HepG2 (cell line): Measurements from ENCODE around the gene EIF3L. TPM values are rescaled to one million over a fixed set of nuclear protein-coding genes. Genes with fewer than 3 reads are reported as not detected.

Source experiments
- DNMT3B ChIP-seq: conservative IDR thresholded peaks from 2 replicates; pipeline ENCODE4 v1.6.1; 2016; ENCODE audit warnings: missing biosample characterization, control low read depth
- FLYWCH1 ChIP-seq: sonication (generic); formaldehyde crosslinking; IDR thresholded peaks from 2 replicates; pipeline ENCODE4 v1.8.1; 2023; ENCODE audit warnings: mild to moderate bottlenecking, missing genetic modification reagents
- HDAC1 ChIP-seq: sonication (generic); formaldehyde crosslinking; IDR thresholded peaks from 2 replicates; pipeline ENCODE4 v1.5.1; 2020; ENCODE audit warnings: mild to moderate bottlenecking, missing genetic modification reagents
- IKZF1 ChIP-seq: fragments of 450-650 bp; IDR thresholded peaks from 2 replicates; pipeline ENCODE4 v1.7.1; 2016
- MAFG ChIP-seq: sonication (generic); formaldehyde crosslinking; IDR thresholded peaks from 2 replicates; pipeline ENCODE4 v1.5.1; 2020; ENCODE audit warnings: mild to moderate bottlenecking, missing genetic modification reagents
- MEIS2 ChIP-seq: sonication (generic); formaldehyde crosslinking; IDR thresholded peaks from 2 replicates; pipeline ENCODE4 v1.9.0; 2021; ENCODE audit warnings: mild to moderate bottlenecking, missing genetic modification reagents
- MLLT10 ChIP-seq: sonication (generic); formaldehyde crosslinking; IDR thresholded peaks from 2 replicates; pipeline ENCODE4 v1.4.0; 2020; ENCODE audit warnings: missing genetic modification reagents
- NFE2L2 ChIP-seq: fragments of 150-350 bp; IDR thresholded peaks from 2 replicates; pipeline ENCODE4 v1.6.1; 2014; ENCODE audit warnings: low read length
- U2AF2 ChIP-seq: fragments of 200-400 bp; formaldehyde crosslinking; IDR thresholded peaks from 2 replicates; pipeline ENCODE4 v1.6.1; 2017; ENCODE audit warnings: low read depth, mild to moderate bottlenecking, low read length
- ZBTB20 ChIP-seq: sonication (generic); formaldehyde crosslinking; IDR thresholded peaks from 2 replicates; pipeline ENCODE4 v1.8.1; 2023; ENCODE audit warnings: missing genetic modification reagents, low read depth, mild to moderate bottlenecking, borderline replicate concordance
- ZFP36L2 ChIP-seq: sonication (generic); formaldehyde crosslinking; IDR thresholded peaks from 2 replicates; pipeline ENCODE4 v1.4.0; 2020; ENCODE audit warnings: missing genetic modification reagents
- ZNF124 ChIP-seq: sonication (generic); formaldehyde crosslinking; IDR thresholded peaks from 2 replicates; pipeline ENCODE4 v1.4.0; 2020; ENCODE audit warnings: missing genetic modification reagents
- ZNF652 ChIP-seq: IDR thresholded peaks from 2 replicates; pipeline ENCODE4 v1.6.1; 2016; ENCODE audit warnings: low read depth, borderline replicate concordance
- polyA plus RNA-seq, 8 experiments: library from polyadenylated mRNA; depleted of rRNA in 3 of 8; stranded (reverse) in 7 of 8; unstranded in 1 of 8; fragments of >200 nt; fragmentation: Illumina TruSeq in 4 of 8; extraction: Trizol in 4 of 8; gene quantifications; 2 replicates each; pipeline versions ENCODE4 v1.2.1 to v1.2.3, GENCODE V29; 2011 to 2016; ENCODE audit warnings: low read depth in 4 of 8, missing spikeins in 1 of 8, mixed read lengths in 1 of 8; ENCODE audit not compliant: insufficient read depth in 1 of 8
- total RNA-seq, 5 experiments: library from RNA; depleted of rRNA; stranded (reverse); fragments of >200 nt; fragmentation: Illumina TruSeq; extraction: Trizol; gene quantifications; 2 replicates each; pipeline ENCODE4 v1.2.3, GENCODE V29; 2016; ENCODE audit warnings: low read depth in 1 of 5
- TF ChIP-seq, protein P1 (sequence below): IDR thresholded peaks from 2 replicates; pipeline ENCODE4 v1.6.1; 2016; ENCODE audit warnings: missing biosample characterization, missing genetic modification reagents, low read depth
- TF ChIP-seq, protein P2 (sequence below): sonication (generic); formaldehyde crosslinking; IDR thresholded peaks from 2 replicates; pipeline ENCODE4 v1.5.1; 2020; ENCODE audit warnings: mild to moderate bottlenecking, missing genetic modification reagents, borderline replicate concordance
- TF ChIP-seq, protein P3 (sequence below): sonication (generic); formaldehyde crosslinking; IDR thresholded peaks from 2 replicates; pipeline ENCODE4 v1.4.0; 2020; ENCODE audit warnings: missing genetic modification reagents
- TF ChIP-seq, protein P4 (sequence below): sonication (generic); formaldehyde crosslinking; IDR thresholded peaks from 2 replicates; pipeline ENCODE4 v1.8.0; 2022; ENCODE audit warnings: missing genetic modification reagents, low read depth, mild to moderate bottlenecking, borderline replicate concordance
- TF ChIP-seq, protein P5 (sequence below): sonication (generic); formaldehyde crosslinking; IDR thresholded peaks from 2 replicates; pipeline ENCODE4; 2020; ENCODE audit warnings: missing genetic modification reagents, mild to moderate bottlenecking, borderline replicate concordance

The EIF3L gene
- total and polyA plus RNA-seq, 2 of the 13 experiments (the other 11 are each of a cell fraction or from before 2014, with no cell fraction given), result 514 to 793 TPM

DNA sequence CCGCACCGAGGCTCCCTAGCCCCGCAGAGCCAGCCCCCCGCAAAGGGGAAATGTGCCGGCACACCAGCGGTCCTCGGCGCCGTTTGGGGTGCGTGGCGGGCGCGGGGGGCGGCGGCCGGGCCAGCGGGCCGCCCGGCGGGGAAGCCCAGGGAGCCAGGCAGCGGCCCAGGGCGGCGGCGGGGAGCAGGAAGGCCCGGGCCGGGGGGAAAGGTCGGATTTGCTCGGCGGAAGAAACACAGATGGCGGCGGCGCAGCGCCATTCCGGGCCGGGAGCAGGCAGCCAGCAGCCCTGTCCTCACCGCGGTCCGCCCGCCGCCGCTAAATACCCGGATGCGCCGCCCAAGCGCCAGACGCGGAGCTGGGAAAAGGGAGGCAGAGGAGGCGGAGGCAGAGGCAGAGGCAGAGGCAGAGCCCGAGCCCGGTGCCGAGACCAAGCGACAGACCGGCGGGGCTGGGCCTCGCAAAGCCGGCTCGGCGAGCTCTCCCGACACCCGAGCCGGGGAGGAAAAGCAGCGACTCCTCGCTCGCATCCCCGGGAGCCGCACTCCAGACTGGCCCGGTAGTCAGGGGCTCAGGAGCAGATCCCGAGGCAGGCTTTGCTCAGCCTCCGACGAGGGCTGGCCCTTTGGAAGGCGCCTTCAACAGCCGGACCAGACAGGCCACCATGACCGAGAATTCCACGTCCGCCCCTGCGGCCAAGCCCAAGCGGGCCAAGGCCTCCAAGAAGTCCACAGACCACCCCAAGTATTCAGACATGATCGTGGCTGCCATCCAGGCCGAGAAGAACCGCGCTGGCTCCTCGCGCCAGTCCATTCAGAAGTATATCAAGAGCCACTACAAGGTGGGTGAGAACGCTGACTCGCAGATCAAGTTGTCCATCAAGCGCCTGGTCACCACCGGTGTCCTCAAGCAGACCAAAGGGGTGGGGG lies 44.1 kb upstream of the EIF3L start (continued):
- TF ChIP-seq, protein P1, sequence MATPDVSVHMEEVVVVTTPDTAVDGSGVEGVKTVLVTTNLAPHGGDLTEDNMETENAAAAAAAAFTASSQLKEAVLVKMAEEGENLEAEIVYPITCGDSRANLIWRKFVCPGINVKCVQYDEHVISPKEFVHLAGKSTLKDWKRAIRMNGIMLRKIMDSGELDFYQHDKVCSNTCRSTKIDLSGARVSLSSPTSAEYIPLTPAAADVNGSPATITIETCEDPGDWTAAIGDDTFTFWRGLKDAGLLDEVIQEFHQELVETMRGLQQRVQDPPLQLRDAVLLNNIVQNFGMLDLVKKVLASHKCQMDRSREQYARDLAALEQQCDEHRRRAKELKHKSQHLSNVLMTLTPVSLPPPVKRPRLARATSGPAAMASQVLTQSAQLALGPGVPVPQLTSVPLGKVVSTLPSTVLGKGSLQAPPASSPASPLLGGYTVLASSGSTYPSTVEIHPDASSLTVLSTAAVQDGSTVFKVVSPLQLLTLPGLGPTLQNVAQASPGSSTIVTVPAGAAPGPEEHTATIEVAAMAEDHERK, result no peak
- no peak for TF ChIP-seq HDAC1
- TF ChIP-seq, protein P2, sequence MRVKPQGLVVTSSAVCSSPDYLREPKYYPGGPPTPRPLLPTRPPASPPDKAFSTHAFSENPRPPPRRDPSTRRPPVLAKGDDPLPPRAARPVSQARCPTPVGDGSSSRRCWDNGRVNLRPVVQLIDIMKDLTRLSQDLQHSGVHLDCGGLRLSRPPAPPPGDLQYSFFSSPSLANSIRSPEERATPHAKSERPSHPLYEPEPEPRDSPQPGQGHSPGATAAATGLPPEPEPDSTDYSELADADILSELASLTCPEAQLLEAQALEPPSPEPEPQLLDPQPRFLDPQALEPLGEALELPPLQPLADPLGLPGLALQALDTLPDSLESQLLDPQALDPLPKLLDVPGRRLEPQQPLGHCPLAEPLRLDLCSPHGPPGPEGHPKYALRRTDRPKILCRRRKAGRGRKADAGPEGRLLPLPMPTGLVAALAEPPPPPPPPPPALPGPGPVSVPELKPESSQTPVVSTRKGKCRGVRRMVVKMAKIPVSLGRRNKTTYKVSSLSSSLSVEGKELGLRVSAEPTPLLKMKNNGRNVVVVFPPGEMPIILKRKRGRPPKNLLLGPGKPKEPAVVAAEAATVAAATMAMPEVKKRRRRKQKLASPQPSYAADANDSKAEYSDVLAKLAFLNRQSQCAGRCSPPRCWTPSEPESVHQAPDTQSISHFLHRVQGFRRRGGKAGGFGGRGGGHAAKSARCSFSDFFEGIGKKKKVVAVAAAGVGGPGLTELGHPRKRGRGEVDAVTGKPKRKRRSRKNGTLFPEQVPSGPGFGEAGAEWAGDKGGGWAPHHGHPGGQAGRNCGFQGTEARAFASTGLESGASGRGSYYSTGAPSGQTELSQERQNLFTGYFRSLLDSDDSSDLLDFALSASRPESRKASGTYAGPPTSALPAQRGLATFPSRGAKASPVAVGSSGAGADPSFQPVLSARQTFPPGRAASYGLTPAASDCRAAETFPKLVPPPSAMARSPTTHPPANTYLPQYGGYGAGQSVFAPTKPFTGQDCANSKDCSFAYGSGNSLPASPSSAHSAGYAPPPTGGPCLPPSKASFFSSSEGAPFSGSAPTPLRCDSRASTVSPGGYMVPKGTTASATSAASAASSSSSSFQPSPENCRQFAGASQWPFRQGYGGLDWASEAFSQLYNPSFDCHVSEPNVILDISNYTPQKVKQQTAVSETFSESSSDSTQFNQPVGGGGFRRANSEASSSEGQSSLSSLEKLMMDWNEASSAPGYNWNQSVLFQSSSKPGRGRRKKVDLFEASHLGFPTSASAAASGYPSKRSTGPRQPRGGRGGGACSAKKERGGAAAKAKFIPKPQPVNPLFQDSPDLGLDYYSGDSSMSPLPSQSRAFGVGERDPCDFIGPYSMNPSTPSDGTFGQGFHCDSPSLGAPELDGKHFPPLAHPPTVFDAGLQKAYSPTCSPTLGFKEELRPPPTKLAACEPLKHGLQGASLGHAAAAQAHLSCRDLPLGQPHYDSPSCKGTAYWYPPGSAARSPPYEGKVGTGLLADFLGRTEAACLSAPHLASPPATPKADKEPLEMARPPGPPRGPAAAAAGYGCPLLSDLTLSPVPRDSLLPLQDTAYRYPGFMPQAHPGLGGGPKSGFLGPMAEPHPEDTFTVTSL (CRISPR knock-in tag), result no peak
- no peak for TF ChIP-seq ZFP36L2 (CRISPR knock-in tag)
- TF ChIP-seq, protein P3, sequence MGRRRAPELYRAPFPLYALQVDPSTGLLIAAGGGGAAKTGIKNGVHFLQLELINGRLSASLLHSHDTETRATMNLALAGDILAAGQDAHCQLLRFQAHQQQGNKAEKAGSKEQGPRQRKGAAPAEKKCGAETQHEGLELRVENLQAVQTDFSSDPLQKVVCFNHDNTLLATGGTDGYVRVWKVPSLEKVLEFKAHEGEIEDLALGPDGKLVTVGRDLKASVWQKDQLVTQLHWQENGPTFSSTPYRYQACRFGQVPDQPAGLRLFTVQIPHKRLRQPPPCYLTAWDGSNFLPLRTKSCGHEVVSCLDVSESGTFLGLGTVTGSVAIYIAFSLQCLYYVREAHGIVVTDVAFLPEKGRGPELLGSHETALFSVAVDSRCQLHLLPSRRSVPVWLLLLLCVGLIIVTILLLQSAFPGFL (CRISPR knock-in tag), result no peak
- TF ChIP-seq, protein P4, sequence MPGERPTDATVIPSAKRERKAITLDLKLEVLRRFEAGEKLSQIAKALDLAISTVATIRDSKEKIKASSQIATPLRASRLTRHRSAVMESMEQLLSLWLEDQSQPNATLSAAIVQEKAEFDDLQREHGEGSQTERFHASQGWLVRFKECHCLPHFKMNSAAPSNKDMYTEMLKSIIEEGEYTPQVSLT (CRISPR knock-in tag), result no peak; the same call in 1 of the 2 replicates
- peak; percentile 24; the same call in 1 of the 2 replicates for TF ChIP-seq DNMT3B (CRISPR knock-in tag)
- peak; percentile 86 for TF ChIP-seq MLLT10
- TF ChIP-seq NFE2L2, result no peak
- peak; percentile 31; the same call in 1 of the 2 replicates for TF ChIP-seq ZBTB20
- TF ChIP-seq ZNF124 (CRISPR knock-in tag), result peak; percentile 39; the same call in 1 of the 2 replicates
- no peak for TF ChIP-seq FLYWCH1 (CRISPR knock-in tag)
- TF ChIP-seq MAFG, result no peak
- no peak for TF ChIP-seq U2AF2
- TF ChIP-seq, protein P5, sequence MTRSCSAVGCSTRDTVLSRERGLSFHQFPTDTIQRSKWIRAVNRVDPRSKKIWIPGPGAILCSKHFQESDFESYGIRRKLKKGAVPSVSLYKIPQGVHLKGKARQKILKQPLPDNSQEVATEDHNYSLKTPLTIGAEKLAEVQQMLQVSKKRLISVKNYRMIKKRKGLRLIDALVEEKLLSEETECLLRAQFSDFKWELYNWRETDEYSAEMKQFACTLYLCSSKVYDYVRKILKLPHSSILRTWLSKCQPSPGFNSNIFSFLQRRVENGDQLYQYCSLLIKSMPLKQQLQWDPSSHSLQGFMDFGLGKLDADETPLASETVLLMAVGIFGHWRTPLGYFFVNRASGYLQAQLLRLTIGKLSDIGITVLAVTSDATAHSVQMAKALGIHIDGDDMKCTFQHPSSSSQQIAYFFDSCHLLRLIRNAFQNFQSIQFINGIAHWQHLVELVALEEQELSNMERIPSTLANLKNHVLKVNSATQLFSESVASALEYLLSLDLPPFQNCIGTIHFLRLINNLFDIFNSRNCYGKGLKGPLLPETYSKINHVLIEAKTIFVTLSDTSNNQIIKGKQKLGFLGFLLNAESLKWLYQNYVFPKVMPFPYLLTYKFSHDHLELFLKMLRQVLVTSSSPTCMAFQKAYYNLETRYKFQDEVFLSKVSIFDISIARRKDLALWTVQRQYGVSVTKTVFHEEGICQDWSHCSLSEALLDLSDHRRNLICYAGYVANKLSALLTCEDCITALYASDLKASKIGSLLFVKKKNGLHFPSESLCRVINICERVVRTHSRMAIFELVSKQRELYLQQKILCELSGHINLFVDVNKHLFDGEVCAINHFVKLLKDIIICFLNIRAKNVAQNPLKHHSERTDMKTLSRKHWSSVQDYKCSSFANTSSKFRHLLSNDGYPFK (CRISPR knock-in tag), result peak; percentile 50; the same call in 1 of the 2 replicates
- TF ChIP-seq MEIS2 (CRISPR knock-in tag), result peak; percentile 85
- no peak for TF ChIP-seq IKZF1
- TF ChIP-seq ZNF652 (CRISPR knock-in tag), result no peak
